Right lobe of liver (tissue), 4 donors: ENCODE data around the gene SEC11A.

ENCODE experiments used
- POLR2A ChIP-seq: fragments of 450-650 bp; IDR thresholded peaks from one replicate; pipeline ENCODE4 v1.6.1; 2017; ENCODE audit warnings: antibody characterized with exemption, mild to moderate bottlenecking
- TF ChIP-seq, protein P1 (sequence below), 4 donors: fragments of 200-600 bp in 3 of 4; fragments of 450-650 bp in 1 of 4; IDR thresholded peaks; one replicate each; pipeline versions ENCODE4 v1.5.1 to v1.8.0; 2016 to 2022; ENCODE audit warnings: antibody characterized with exemption in 4 of 4, mild to moderate bottlenecking in 2 of 4
- donor health status: DM: no; HTN: no; CAD: no.
- donor health status: DM: no; HTN: no; CAD: no.
- donor health status: DM: no; HTN: yes; CAD: no.

DNA sequence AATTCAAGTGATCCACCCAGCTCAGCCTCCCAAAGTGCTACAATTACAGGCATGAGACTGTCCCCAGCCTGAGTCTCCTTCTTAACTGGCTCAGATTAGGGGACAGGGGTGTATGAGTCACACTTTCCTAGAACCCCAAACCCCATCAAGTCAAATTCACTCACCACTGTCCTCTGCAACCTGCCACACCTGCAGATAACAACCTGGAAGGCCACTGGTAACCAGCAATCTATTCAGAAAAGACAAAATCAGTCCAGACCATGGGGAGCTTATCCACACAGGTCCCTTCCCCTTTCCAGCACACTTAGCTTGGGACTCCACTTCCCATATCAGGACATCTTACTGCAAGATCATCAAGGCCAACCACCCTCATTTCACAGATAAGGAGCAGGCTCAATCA lies 68.2 kb downstream of the SEC11A start:
- TF ChIP-seq, protein P1, sequence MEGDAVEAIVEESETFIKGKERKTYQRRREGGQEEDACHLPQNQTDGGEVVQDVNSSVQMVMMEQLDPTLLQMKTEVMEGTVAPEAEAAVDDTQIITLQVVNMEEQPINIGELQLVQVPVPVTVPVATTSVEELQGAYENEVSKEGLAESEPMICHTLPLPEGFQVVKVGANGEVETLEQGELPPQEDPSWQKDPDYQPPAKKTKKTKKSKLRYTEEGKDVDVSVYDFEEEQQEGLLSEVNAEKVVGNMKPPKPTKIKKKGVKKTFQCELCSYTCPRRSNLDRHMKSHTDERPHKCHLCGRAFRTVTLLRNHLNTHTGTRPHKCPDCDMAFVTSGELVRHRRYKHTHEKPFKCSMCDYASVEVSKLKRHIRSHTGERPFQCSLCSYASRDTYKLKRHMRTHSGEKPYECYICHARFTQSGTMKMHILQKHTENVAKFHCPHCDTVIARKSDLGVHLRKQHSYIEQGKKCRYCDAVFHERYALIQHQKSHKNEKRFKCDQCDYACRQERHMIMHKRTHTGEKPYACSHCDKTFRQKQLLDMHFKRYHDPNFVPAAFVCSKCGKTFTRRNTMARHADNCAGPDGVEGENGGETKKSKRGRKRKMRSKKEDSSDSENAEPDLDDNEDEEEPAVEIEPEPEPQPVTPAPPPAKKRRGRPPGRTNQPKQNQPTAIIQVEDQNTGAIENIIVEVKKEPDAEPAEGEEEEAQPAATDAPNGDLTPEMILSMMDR (IDR thresholded peaks at IDR 0.05): no peak
- TF ChIP-seq POLR2A: no peak
